K562 (cell line): Measurements from ENCODE around the gene UBTD1. TPM values are rescaled to one million over a fixed set of nuclear protein-coding genes. Genes with fewer than 3 reads are reported as not detected.

Source experiments
- DNMT1 ChIP-seq: fragments of 450-650 bp; IDR thresholded peaks from 2 replicates; pipeline ENCODE4 v1.6.1; 2016; ENCODE audit warnings: antibody characterized with exemption, mild to moderate bottlenecking
- MEF2D ChIP-seq: conservative IDR thresholded peaks from 2 replicates; pipeline ENCODE4 v1.6.1; 2016; ENCODE audit warnings: low read depth, missing genetic modification characterization, missing compliant biosample characterization
- MGA ChIP-seq: fragments of 450-650 bp; IDR thresholded peaks from 2 replicates; pipeline ENCODE4 v1.6.1; 2016; ENCODE audit warnings: mild to moderate bottlenecking, moderate library complexity
- RNF219 ChIP-seq: fragments of 250-450 bp; sonication (Bioruptor Pico); IDR thresholded peaks from 2 replicates; pipeline ENCODE4 v1.5.0; 2022; ENCODE audit warnings: mild to moderate bottlenecking
- ZNF197 ChIP-seq: fragments of 200-800 bp; sonication (Bioruptor generic); IDR thresholded peaks from 2 replicates; pipeline ENCODE4 v1.6.1; 2016; ENCODE audit warnings: low read depth, missing genetic modification characterization, missing compliant biosample characterization
- ZNF695 ChIP-seq: fragments of 450-650 bp; formaldehyde crosslinking; IDR thresholded peaks from 2 replicates; pipeline ENCODE4 v1.4.0; 2020; ENCODE audit warnings: mild to moderate bottlenecking, moderate library complexity
- polyA plus RNA-seq, 8 experiments: library from polyadenylated mRNA; depleted of rRNA in 4 of 8; stranded (reverse) in 5 of 8; unstranded in 3 of 8; fragments of >200 nt; fragmentation: Nextera tagmentation in 2 of 8; fragmentation: Illumina TruSeq in 1 of 8; extraction: Ambion mirVana in 2 of 8; extraction: Trizol in 1 of 8; gene quantifications; 2 replicates each; pipeline versions ENCODE4 v1.2.1 to v1.2.3, GENCODE V29; 2011 to 2014; ENCODE audit warnings: inconsistent platforms in 1 of 8, missing spikeins in 1 of 8
- total RNA-seq, 7 experiments: library from RNA; depleted of rRNA in 6 of 7; stranded (reverse); fragments of >200 nt in 6 of 7; fragmentation: Illumina TruSeq in 2 of 7; extraction: Trizol in 2 of 7; gene quantifications; 2 replicates each; pipeline versions ENCODE4 v1.2.1 to v1.2.3, GENCODE V29; 2011 to 2021; ENCODE audit warnings: low replicate concordance in 1 of 7

UBTD1 gene
- total and polyA plus RNA-seq, 9 of the 15 experiments (the other 6 are each of a cell fraction or from before 2014, with no cell fraction given) = 0.08 to 1.6 (median 0.81) TPM; not detected in 1

DNA sequence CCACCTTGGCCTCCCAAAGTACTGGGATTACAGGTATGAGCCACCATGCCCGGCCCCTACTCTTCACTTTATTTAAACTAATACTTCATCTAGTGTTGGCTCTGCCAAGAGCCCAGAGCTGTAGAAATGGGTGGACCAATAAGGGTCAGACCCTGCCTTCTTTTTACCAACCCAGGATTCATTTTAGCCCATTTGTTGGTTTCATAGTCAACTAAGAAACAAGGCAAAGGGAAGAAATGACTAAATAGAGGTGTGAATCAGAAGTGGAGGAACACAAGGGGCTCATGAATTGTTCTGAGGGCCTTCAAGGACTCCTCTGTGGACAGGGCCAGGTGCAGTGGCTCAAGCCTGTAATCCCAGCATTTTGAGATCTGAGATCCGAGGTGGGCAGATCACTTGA, 74.9 kb downstream of the UBTD1 start (continued):
- TF ChIP-seq MGA (no peak), RNF219 (CRISPR knock-in tag) (no peak), MEF2D (tag) (no peak), ZNF695 (CRISPR knock-in tag) (no peak), DNMT1 (no peak), ZNF197 (no peak)
